HG03175 (cell line): ENCODE results near the gene PTCH2.
A peak's percentile ranks its signal among the peaks of the same experiment; 100 is the strongest.
"Not testable (repeated sequence)": the region's sequence is repeated elsewhere in the genome, so short reads cannot be mapped to it uniquely, and the experiment has no call there.

Source experiments
- ATAC-seq: cut with Tn5 transposase; IDR thresholded peaks from one replicate; pipeline ENCODE4 v1.9.1; 2021; ENCODE audit warnings: mild to moderate bottlenecking, moderate library complexity; ENCODE audit not compliant: unreplicated experiment

Gene PTCH2

GRCh38 chr1:44803312-44804095, 39.5 kb downstream of the PTCH2 start:
- ATAC-seq = no peak

- ATAC-seq = no peak
These were observed 40.1 kb downstream of the PTCH2 start for GRCh38 chr1:44803062-44803311.

- no peak for ATAC-seq
These were observed 40.6 kb downstream of the PTCH2 start for GRCh38 chr1:44802306-44803061.

- ATAC-seq = no peak
These were observed 41.4 kb downstream of the PTCH2 start for GRCh38 chr1:44801491-44802305.

GRCh38 chr1:44799770-44800584, 43.1 kb downstream of the PTCH2 start, which contains the start of gene PLK3:
TSS of gene PLK3 (plus strand) at chr1:44800377. CDS start at chr1:44800464, 87 bp downstream.
- ATAC-seq = peak; percentile 90

GRCh38 chr1:44798481-44799365, 44.3 kb downstream of the PTCH2 start:
- ATAC-seq = no peak

GRCh38 chr1:44797886-44798285, 45.2 kb downstream of the PTCH2 start:
- not testable (repeated sequence) for ATAC-seq

GRCh38 chr1:44792736-44793502, 50.1 kb downstream of the PTCH2 start:
- no peak for ATAC-seq

GRCh38 chr1:44790968-44791801, 51.9 kb downstream of the PTCH2 start:
- ATAC-seq = no peak

- ATAC-seq = no peak
These were observed 54.8 kb downstream of the PTCH2 start, which contains the start of gene BEST4 for GRCh38 chr1:44788120-44788860. TSS of gene BEST4 (minus strand) at chr1:44788170. CDS start at chr1:44787705, 465 bp downstream.

GRCh38 chr1:44787506-44787905, 55.5 kb downstream of the PTCH2 start:
- no peak for ATAC-seq

- ATAC-seq = no peak
These were observed 56.1 kb downstream of the PTCH2 start for GRCh38 chr1:44786841-44787426.

- ATAC-seq = peak; percentile 57
These were observed 56.8 kb downstream of the PTCH2 start for GRCh38 chr1:44786138-44786840.

- peak; percentile 5 for ATAC-seq
These were observed 57.4 kb downstream of the PTCH2 start for GRCh38 chr1:44785501-44786137.

- ATAC-seq = no peak
These were observed 58.0 kb downstream of the PTCH2 start for GRCh38 chr1:44785029-44785380.
